Thyroid gland (tissue), 4 donors: ENCODE measurements around the gene ZNF202. TPM values are rescaled to one million over a fixed set of nuclear protein-coding genes. Genes with fewer than 3 reads are reported as not detected.
A peak's percentile ranks its signal among the peaks of the same experiment; 100 is the strongest.
"Not testable (repeated sequence)": the region's sequence is repeated elsewhere in the genome, so short reads cannot be mapped to it uniquely, and the experiment has no call there.

ENCODE experiments used
- DNase-seq, 2 donors: peaks; one replicate each; pipeline ENCODE4 v3.0.0-alpha.2; 2019
- H3K27ac ChIP-seq, 3 donors: fragments of 200-600 bp; sonication (generic); 1 replicate in 2 of 3; 2 replicates in 1 of 3; pipeline ENCODE4 v1.5.1; 2016 to 2019; ENCODE audit warnings: mild to moderate bottlenecking in 1 of 3, moderate library complexity in 1 of 3
- H3K27me3 ChIP-seq: fragments of 200-600 bp; sonication (generic); one replicate; pipeline ENCODE4 v1.5.1; 2019
- H3K36me3 ChIP-seq, 2 donors: fragments of 200-600 bp; sonication (generic); one replicate each; pipeline ENCODE4 v1.5.1; 2016 to 2019
- H3K4me1 ChIP-seq, 2 donors: fragments of 200-600 bp; sonication (generic); one replicate each; pipeline ENCODE4 v1.5.1; 2017 to 2019
- H3K4me3 ChIP-seq, 3 donors: fragments of 200-600 bp; sonication (generic); replicated peaks in 1 of 3; 1 replicate in 2 of 3; 2 replicates in 1 of 3; pipeline ENCODE4 v1.5.1; 2016; ENCODE audit warnings: mild to moderate bottlenecking in 1 of 3
- H3K9me3 ChIP-seq: fragments of 200-600 bp; sonication (generic); one replicate; pipeline ENCODE4 v1.5.1; 2017
- CTCF ChIP-seq, 6 experiments: fragments of 200-600 bp in 3 of 6; fragments of 450-650 bp in 3 of 6; sonication (generic) in 3 of 6; IDR thresholded peaks; one replicate each; pipeline ENCODE4 v1.5.1; 2016 to 2019; ENCODE audit warnings: antibody characterized with exemption in 6 of 6, mild to moderate bottlenecking in 2 of 6, inconsistent platforms in 1 of 6, moderate library complexity in 1 of 6
- POLR2A ChIP-seq, 2 donors: fragments of 450-650 bp; IDR thresholded peaks; one replicate each; pipeline ENCODE4 v1.6.1; 2017; ENCODE audit warnings: antibody characterized with exemption in 2 of 2, mild to moderate bottlenecking in 2 of 2, moderate library complexity in 1 of 2
- WGBS, 2 donors: methylation state at CpG; one replicate each; pipeline ENCODE4 v1.1.5; 2017; 5-methylcytosine and 5-hydroxymethylcytosine counted together
- intact Hi-C: fragments of 100-400 bp; cut with DNase I; formaldehyde crosslinking; loops from one replicate; pipeline ENCODE4 v1.15.1; 2023
- total RNA-seq, 4 donors: library from RNA; depleted of rRNA; stranded (reverse); fragments of >200 nt; gene quantifications; one replicate each; pipeline ENCODE4 v1.2.3, GENCODE V29; 2016

The ZNF202 gene
- total RNA-seq, 4 donors from 2014 or later: 5.2 to 12.5 (median 8.2) TPM

GRCh38 chr11:123718469-123718868 is 23.0 kb downstream of the ZNF202 start:
- Histone ChIP-seq H3K27me3 (no peaks in the 10 kb centered on the region), H3K36me3 (no peaks in the 10 kb centered on the region), H3K27ac (no peak overlapping the region), H3K4me3 (no peak overlapping the region), H3K4me1 (no peaks in the 10 kb centered on the region), H3K9me3 (no peaks in the 10 kb centered on the region)
- 81 to 83% methylated on average over 4 of the region's 4 CpGs for WGBS, 2 donors
- no peak for TF ChIP-seq POLR2A (IDR thresholded peaks at IDR 0.05)
- no peak for TF ChIP-seq CTCF (IDR thresholded peaks at IDR 0.05)
- intact Hi-C loops: no loop called here
- no peak for DNase-seq

- no peak for DNase-seq
- Histone ChIP-seq H3K27me3 (no peaks in the 10 kb centered on the region), H3K27ac (no peak overlapping the region), H3K4me3 (no peak overlapping the region), H3K9me3 (no peaks in the 10 kb centered on the region), H3K4me1 (no peaks in the 10 kb centered on the region), H3K36me3 (no peaks in the 10 kb centered on the region)
- intact Hi-C loops: no loop called here
- WGBS, 2 donors: 84 to 85% methylated on average over 2 of the region's 2 CpGs
- TF ChIP-seq CTCF (IDR thresholded peaks at IDR 0.05): no peak
- TF ChIP-seq POLR2A (IDR thresholded peaks at IDR 0.05): no peak
Measured at GRCh38 chr11:123718063-123718462, 23.4 kb downstream of the ZNF202 start.

GRCh38 chr11:123712627-123713026 is 28.8 kb downstream of the ZNF202 start:
- H3K27ac ChIP-seq, DNase-seq, H3K4me1 ChIP-seq, H3K27me3 ChIP-seq, H3K9me3 ChIP-seq, H3K4me3 ChIP-seq, intact Hi-C loops, H3K36me3 ChIP-seq: not testable (repeated sequence)
- whole genome bisulfite sequencing, 2 donors: 80 to 85% methylated on average over 3 of the region's 3 CpGs

GRCh38 chr11:123707606-123708205 is 33.8 kb downstream of the ZNF202 start:
- TF ChIP-seq POLR2A (IDR thresholded peaks at IDR 0.05) (no peak), CTCF (IDR thresholded peaks at IDR 0.05) (peak; percentile 26 to 75 (median 62))
- H3K9me3 ChIP-seq: no peaks in the 10 kb centered on the region
- H3K36me3 ChIP-seq: no peaks in the 10 kb centered on the region
- H3K4me1 ChIP-seq: peaks cover 4 to 7% of the 10 kb centered on the region in 2 donors
- no peak overlapping the region for H3K27ac ChIP-seq
- peak; percentile 53 to 67 for DNase-seq
- no peak overlapping the region for H3K4me3 ChIP-seq
- H3K27me3 ChIP-seq: no peaks in the 10 kb centered on the region
- intact Hi-C loops: loop anchor here (2.0 kb wide), 1 partner anchor 69 kb away; no protein-coding TSS in a partner anchor
- WGBS, 2 donors: 5 to 6% methylated on average over 8 of the region's 8 CpGs

- DNase-seq: no peak
- 88 to 92% methylated on average over 3 of the region's 3 CpGs for WGBS, 2 donors
- H3K27ac ChIP-seq: no peak overlapping the region
- H3K4me3 ChIP-seq: no peak overlapping the region
- TF ChIP-seq POLR2A (IDR thresholded peaks at IDR 0.05): no peak
- TF ChIP-seq CTCF (IDR thresholded peaks at IDR 0.05): no peak
- no peaks in the 10 kb centered on the region for H3K9me3 ChIP-seq
- peaks cover 4 to 7% of the 10 kb centered on the region in 2 donors for H3K4me1 ChIP-seq
- no peaks in the 10 kb centered on the region for H3K27me3 ChIP-seq
- H3K36me3 ChIP-seq: no peaks in the 10 kb centered on the region
- intact Hi-C loops: no loop called here
Measured at GRCh38 chr11:123707206-123707605, 34.3 kb downstream of the ZNF202 start.
